ENCODE measurements around the gene BLMH.

BLMH gene

GRCh38 chr17:30315106-30315505 is 23.4 kb upstream of the BLMH start:
- Histone ChIP-seq H3K79me2 (ENCODE audit: insufficient read depth, low read length) (no peaks in the 10 kb centered on the region), H3K4me2 (ENCODE audit: low read depth, low read length, poor library complexity, severe bottlenecking) (no peak overlapping the region), H3K9ac (ENCODE audit: low read depth, low read length, poor library complexity, severe bottlenecking) (no peak overlapping the region), H3K9me3 (ENCODE audit: insufficient read depth, low read depth, low read length) (no peaks in the 10 kb centered on the region), H2AFZ (ENCODE audit: low read length) (0 out of 2 replicates have a peak overlapping the region, but pooled peaks have one; percentile 9), H3K9me2 (replicated peaks; ENCODE audit: low read depth, low read length) (no peaks in the 10 kb centered on the region), H3K4me3 (ENCODE audit: low read length, poor library complexity, severe bottlenecking) (no peak overlapping the region), H3K4me1 (ENCODE audit: insufficient read depth, low read length, poor library complexity, severe bottlenecking) (no peaks in the 10 kb centered on the region), H3K36me3 (ENCODE audit: insufficient read depth, low read length) (no peaks in the 10 kb centered on the region), H4K20me1 (ENCODE audit: insufficient read depth, low read length, poor library complexity, severe bottlenecking) (no peaks in the 10 kb centered on the region), H3F3A (ENCODE audit: low read depth) (no peaks in the 10 kb centered on the region), H3K27me3 (ENCODE audit: insufficient read depth, low read length, poor library complexity, severe bottlenecking) (no peaks in the 10 kb centered on the region)
- TF ChIP-seq EZH2phosphoT487 (IDR thresholded peaks at IDR 0.05; ENCODE audit: borderline replicate concordance) = no peak
- TF ChIP-seq, protein P1, sequence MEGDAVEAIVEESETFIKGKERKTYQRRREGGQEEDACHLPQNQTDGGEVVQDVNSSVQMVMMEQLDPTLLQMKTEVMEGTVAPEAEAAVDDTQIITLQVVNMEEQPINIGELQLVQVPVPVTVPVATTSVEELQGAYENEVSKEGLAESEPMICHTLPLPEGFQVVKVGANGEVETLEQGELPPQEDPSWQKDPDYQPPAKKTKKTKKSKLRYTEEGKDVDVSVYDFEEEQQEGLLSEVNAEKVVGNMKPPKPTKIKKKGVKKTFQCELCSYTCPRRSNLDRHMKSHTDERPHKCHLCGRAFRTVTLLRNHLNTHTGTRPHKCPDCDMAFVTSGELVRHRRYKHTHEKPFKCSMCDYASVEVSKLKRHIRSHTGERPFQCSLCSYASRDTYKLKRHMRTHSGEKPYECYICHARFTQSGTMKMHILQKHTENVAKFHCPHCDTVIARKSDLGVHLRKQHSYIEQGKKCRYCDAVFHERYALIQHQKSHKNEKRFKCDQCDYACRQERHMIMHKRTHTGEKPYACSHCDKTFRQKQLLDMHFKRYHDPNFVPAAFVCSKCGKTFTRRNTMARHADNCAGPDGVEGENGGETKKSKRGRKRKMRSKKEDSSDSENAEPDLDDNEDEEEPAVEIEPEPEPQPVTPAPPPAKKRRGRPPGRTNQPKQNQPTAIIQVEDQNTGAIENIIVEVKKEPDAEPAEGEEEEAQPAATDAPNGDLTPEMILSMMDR (conservative IDR thresholded peaks at IDR 0.05; ENCODE audit: low read length) = no peak

GRCh38 chr17:30314474-30314873 is 22.7 kb upstream of the BLMH start:
- Histone ChIP-seq H3K4me3 (ENCODE audit: low read length, poor library complexity, severe bottlenecking) (no peak overlapping the region), H3K79me2 (ENCODE audit: insufficient read depth, low read length) (no peaks in the 10 kb centered on the region), H3F3A (ENCODE audit: low read depth) (no peaks in the 10 kb centered on the region), H4K20me1 (ENCODE audit: insufficient read depth, low read length, poor library complexity, severe bottlenecking) (no peaks in the 10 kb centered on the region), H3K9me2 (replicated peaks; ENCODE audit: low read depth, low read length) (no peaks in the 10 kb centered on the region), H3K9ac (ENCODE audit: low read depth, low read length, poor library complexity, severe bottlenecking) (no peak overlapping the region), H3K4me1 (ENCODE audit: insufficient read depth, low read length, poor library complexity, severe bottlenecking) (no peaks in the 10 kb centered on the region), H3K27me3 (ENCODE audit: insufficient read depth, low read length, poor library complexity, severe bottlenecking) (no peaks in the 10 kb centered on the region), H2AFZ (ENCODE audit: low read length) (no peak overlapping the region), H3K36me3 (ENCODE audit: insufficient read depth, low read length) (no peaks in the 10 kb centered on the region), H3K4me2 (ENCODE audit: low read depth, low read length, poor library complexity, severe bottlenecking) (no peak overlapping the region), H3K9me3 (ENCODE audit: insufficient read depth, low read depth, low read length) (no peaks in the 10 kb centered on the region)
- TF ChIP-seq, protein P1 (conservative IDR thresholded peaks at IDR 0.05; ENCODE audit: low read length) = no peak
- TF ChIP-seq EZH2phosphoT487 (IDR thresholded peaks at IDR 0.05; ENCODE audit: borderline replicate concordance) = no peak

DNA sequence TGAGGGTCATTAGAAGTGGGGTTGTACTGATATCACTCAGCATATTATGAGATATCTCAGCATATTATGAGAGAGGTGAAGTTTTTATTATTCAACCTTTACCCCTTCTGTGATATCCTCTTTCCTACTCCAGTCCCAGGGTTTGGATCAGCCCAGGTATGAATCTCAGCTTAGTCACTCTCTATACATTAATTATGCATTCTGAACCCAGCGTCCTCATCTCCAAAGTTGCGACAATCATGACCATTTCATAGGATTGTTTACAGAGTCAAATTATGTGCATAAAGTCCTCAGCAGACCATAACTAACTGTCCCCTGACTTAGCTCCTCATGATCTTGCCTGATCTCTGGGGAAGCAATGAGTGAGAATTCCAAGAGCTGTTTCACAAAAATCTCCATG is 20.5 kb upstream of the BLMH start:
- no peaks in the 10 kb centered on the region for H3F3A ChIP-seq (ENCODE audit: low read depth)
- TF ChIP-seq, protein P1 (conservative IDR thresholded peaks at IDR 0.05; ENCODE audit: low read length) = no peak
- TF ChIP-seq EZH2phosphoT487 (IDR thresholded peaks at IDR 0.05; ENCODE audit: borderline replicate concordance) = no peak
- H3K9ac ChIP-seq (ENCODE audit: low read depth, low read length, poor library complexity, severe bottlenecking) = no peak overlapping the region
- no peaks in the 10 kb centered on the region for H3K9me2 ChIP-seq (replicated peaks; ENCODE audit: low read depth, low read length)
- H3K36me3 ChIP-seq (ENCODE audit: insufficient read depth, low read length) = no peaks in the 10 kb centered on the region
- H3K27me3 ChIP-seq (ENCODE audit: insufficient read depth, low read length, poor library complexity, severe bottlenecking) = no peaks in the 10 kb centered on the region
- no peaks in the 10 kb centered on the region for H3K9me3 ChIP-seq (ENCODE audit: insufficient read depth, low read depth, low read length)
- no peak overlapping the region for H2AFZ ChIP-seq (ENCODE audit: low read length)
- no peaks in the 10 kb centered on the region for H3K79me2 ChIP-seq (ENCODE audit: insufficient read depth, low read length)
- H3K4me1 ChIP-seq (ENCODE audit: insufficient read depth, low read length, poor library complexity, severe bottlenecking) = no peaks in the 10 kb centered on the region
- no peak overlapping the region for H3K4me3 ChIP-seq (ENCODE audit: low read length, poor library complexity, severe bottlenecking)
- H3K4me2 ChIP-seq (ENCODE audit: low read depth, low read length, poor library complexity, severe bottlenecking) = no peak overlapping the region
- no peaks in the 10 kb centered on the region for H4K20me1 ChIP-seq (ENCODE audit: insufficient read depth, low read length, poor library complexity, severe bottlenecking)
